Skeletal muscle satellite cell (primary cell): ENCODE measurements around the gene PHACTR4. TPM values are rescaled to one million over a fixed set of nuclear protein-coding genes. Genes with fewer than 3 reads are reported as not detected.
"Not testable (repeated sequence)": the region's sequence is repeated elsewhere in the genome, so short reads cannot be mapped to it uniquely, and the experiment has no call there.

ENCODE experiments used
- H3K27me3 ChIP-seq: 2 replicates; pipeline ENCODE4 v1.7.0; 2013; ENCODE audit warnings: low read length; ENCODE audit not compliant: control insufficient read depth, insufficient read depth
- H3K36me3 ChIP-seq: 2 replicates; pipeline ENCODE4 v1.7.0; 2013; ENCODE audit warnings: mild to moderate bottlenecking, control low read depth, low read length; ENCODE audit not compliant: insufficient read depth
- H3K4me1 ChIP-seq: 2 replicates; pipeline ENCODE4 v1.7.0; 2013; ENCODE audit warnings: low read length; ENCODE audit not compliant: control insufficient read depth, insufficient read depth
- H3K4me2 ChIP-seq: 2 replicates; pipeline ENCODE4 v1.7.0; 2013; ENCODE audit warnings: mild to moderate bottlenecking, low read length
- H3K4me3 ChIP-seq: 2 replicates; pipeline ENCODE4 v1.7.0; 2013; ENCODE audit warnings: low read length
- H3K9ac ChIP-seq: 2 replicates; pipeline ENCODE4 v1.7.0; 2013; ENCODE audit warnings: mild to moderate bottlenecking, low read depth, low read length, moderate library complexity
- H3K9me3 ChIP-seq: replicated peaks from 2 replicates; pipeline ENCODE4 v1.7.0; 2013; ENCODE audit warnings: mild to moderate bottlenecking, control low read depth, low read length
- small RNA-seq: library from RNA; depleted of rRNA; stranded (forward); fragments of <200 nt; gene quantifications from one replicate; pipeline ENCODE3, GENCODE V24; 2012

The PHACTR4 gene

DNA sequence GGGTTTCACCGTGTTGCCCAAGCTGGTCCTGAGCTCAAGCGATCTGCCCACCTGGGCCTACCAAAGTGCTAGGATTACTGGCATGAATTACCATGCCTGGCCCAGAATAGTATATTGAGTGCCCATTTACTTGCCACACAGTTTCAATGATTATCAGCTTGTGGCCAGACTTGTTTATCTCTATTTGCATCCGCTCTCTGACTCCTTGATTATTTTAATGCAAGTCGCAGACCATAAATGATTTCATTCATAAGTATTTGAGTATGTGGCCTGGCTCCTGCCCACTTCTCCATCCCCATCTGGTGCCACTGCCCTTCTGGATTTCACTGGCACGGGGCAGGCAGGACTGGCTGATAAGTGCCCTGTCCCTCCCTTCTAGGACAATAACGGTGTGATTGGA is 165.1 kb downstream of the PHACTR4 start:
- Histone ChIP-seq H3K9ac (no peak overlapping the region), H3K36me3 (peaks cover 61% of the 10 kb centered on the region)

DNA sequence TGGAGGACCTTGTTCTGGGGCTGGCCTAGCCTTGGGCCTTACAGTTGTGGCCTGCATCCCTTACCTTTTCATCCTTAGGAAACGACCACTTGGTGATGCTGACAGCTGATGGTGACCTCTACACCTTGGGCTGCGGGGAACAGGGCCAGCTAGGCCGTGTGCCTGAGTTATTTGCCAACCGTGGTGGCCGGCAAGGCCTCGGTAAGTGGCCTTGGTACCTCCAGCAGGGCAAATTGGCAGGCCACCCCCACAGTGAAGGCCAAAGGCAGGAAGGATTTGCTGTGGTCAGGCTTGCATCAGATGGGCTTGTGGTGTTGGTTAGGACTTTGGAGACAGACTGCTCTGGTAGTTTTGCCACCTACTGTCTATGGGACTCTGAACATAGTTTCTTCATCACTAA is 165.6 kb downstream of the PHACTR4 start:
- H3K9ac ChIP-seq: no peak overlapping the region

More for the DNA sequence above, 165.1 kb downstream of the PHACTR4 start:
- H3K9me3 ChIP-seq: no peaks in the 10 kb centered on the region
- no peak overlapping the region for H3K4me2 ChIP-seq
- H3K4me1 ChIP-seq: no peaks in the 10 kb centered on the region
- no peak overlapping the region for H3K4me3 ChIP-seq
- no peaks in the 10 kb centered on the region for H3K27me3 ChIP-seq

DNA sequence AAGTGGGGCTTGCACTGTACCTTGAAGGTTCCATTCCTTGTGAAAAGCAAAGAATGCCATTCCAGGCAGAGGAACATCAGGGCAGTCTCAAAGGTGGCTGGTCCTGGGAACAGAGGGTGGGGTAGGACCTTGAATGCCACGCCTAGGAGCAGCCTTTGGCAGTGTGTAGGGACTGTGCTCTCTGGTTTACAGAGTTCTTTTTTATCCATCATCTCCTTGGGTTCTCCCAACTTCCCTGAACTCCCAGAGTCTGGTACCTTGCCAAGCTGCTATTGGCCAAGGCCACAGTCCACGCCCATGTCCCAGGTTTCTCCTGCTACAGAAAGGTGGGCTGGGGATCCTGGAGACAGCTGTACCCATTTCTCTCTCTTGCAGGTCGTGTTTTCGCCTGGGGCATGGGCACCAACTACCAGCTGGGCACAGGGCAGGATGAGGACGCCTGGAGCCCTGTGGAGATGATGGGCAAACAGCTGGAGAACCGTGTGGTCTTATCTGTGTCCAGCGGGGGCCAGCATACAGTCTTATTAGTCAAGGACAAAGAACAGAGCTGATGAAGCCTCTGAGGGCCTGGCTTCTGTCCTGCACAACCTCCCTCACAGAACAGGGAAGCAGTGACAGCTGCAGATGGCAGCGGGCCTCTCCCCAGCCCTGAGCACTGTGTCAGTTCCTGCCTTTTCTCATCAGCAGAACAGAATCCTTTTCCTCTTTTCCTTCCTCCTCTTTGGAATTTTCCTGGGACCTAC is 168.1 kb downstream of the PHACTR4 start:
- no peaks in the 10 kb centered on the region for H3K27me3 ChIP-seq
- no peak overlapping the region for H3K9ac ChIP-seq
- H3K9me3 ChIP-seq: no peaks in the 10 kb centered on the region
- H3K4me2 ChIP-seq: no peak overlapping the region
- peaks cover 40% of the 10 kb centered on the region for H3K36me3 ChIP-seq
- no peaks in the 10 kb centered on the region for H3K4me1 ChIP-seq
- H3K4me3 ChIP-seq: no peak overlapping the region

More for the DNA sequence above, 165.6 kb downstream of the PHACTR4 start:
- Histone ChIP-seq H3K4me3 (no peak overlapping the region), H3K4me1 (no peaks in the 10 kb centered on the region), H3K36me3 (peaks cover 56% of the 10 kb centered on the region), H3K4me2 (no peak overlapping the region), H3K9me3 (no peaks in the 10 kb centered on the region), H3K27me3 (no peaks in the 10 kb centered on the region)

DNA sequence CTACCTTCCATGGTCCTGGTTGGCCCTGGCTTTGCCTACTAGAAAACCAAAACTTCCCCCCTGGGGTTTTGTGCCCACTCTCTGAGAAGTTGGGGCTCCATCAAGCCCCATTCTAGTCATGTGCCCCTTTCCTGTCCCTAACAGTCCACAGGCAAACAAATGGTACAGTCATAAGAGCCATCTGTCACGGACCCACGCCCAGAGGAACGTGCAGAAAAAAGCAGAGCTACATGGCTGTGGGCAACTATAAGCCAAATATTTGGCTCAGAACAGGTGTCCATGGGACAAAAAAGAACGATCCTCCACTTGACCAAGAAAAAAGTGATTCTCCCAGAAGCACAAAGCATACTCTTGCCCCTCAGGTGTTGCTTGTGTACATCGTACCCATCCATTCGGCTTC is 168.7 kb downstream of the PHACTR4 start:
- Histone ChIP-seq H3K4me1 (no peaks in the 10 kb centered on the region), H3K36me3 (peaks cover 40% of the 10 kb centered on the region), H3K9me3 (no peaks in the 10 kb centered on the region), H3K27me3 (no peaks in the 10 kb centered on the region), H3K4me2 (no peak overlapping the region), H3K4me3 (no peak overlapping the region), H3K9ac (no peak overlapping the region)

DNA sequence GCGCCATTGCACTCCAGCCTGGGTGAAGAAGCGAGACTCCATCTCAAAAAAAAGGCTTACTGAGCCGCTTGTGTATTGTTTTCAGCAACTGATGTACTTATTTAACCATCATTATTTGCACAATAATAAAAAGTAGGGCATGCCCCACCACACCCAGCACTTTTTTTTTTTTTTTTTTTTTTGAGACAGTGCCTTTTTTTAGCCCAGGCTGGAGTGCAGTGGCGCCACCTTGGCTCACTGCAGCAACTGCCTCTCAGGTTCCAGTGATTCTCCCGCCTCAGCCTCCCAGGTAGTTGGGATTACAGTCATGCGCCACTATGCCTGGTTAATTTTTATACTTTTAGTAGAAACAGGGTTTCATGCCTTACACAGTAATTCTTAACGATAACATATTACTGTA is 171.1 kb downstream of the PHACTR4 start:
- Histone ChIP-seq H3K4me3 (no peak overlapping the region), H3K36me3 (peaks cover 29% of the 10 kb centered on the region), H3K4me2 (no peak overlapping the region), H3K4me1 (no peaks in the 10 kb centered on the region), H3K9ac (no peak overlapping the region), H3K27me3 (no peaks in the 10 kb centered on the region), H3K9me3 (no peaks in the 10 kb centered on the region)

DNA sequence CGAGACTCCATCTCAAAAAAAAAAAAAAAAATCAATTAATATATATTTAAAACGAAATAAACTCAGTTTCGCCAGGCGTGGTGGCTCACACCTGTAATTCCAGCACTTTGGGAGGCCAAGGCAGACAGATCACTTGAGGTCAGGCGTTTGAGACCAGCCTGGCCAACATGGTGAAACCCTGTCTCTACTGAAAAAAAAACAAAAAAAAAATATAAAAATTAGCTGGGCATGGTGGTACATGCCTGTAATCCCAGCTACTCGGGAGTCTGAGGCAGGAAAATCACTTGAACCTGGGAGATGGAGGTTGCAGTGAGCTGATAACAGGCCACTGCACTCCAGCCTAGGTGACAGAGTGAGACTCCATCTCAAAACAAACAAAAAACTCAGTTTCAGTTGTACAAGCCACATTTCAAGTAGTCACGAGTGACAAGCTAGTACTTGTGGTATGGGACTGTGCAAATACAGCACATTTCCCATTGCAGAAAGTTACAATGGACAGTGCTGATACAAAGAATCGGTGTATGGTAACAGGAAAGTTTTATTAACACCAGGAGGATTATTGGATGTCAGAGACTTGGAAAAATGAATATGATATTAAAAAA is 172.0 kb downstream of the PHACTR4 start:
- not testable (repeated sequence) for H3K4me1 ChIP-seq, H3K9ac ChIP-seq, H3K9me3 ChIP-seq, H3K4me2 ChIP-seq, H3K4me3 ChIP-seq, H3K27me3 ChIP-seq
- peaks cover 20% of the 10 kb centered on the region for H3K36me3 ChIP-seq

DNA sequence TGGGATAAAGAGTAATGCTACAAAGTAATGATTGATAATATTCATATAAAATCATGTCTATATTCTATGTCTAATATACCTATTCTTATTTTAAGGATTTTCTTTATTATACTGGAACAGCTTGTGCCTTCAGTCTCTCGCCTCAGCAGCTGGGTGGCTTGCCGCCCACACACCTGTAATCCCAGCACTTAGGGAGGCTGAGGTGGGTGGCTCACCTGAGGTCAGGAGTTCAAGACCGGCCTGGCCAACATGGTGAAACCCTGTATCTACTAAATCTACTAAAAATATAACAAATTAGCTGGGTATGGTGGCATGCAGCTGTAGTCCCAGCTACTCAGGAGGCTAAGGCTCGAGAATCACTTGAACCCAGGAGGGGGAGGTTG is 175.7 kb downstream of the PHACTR4 start:
- H3K4me3 ChIP-seq: no peak overlapping the region
- no peak overlapping the region for H3K4me2 ChIP-seq
- no peaks in the 10 kb centered on the region for H3K4me1 ChIP-seq
- H3K9ac ChIP-seq: no peak overlapping the region
- no peaks in the 10 kb centered on the region for H3K36me3 ChIP-seq
- H3K27me3 ChIP-seq: no peaks in the 10 kb centered on the region
- no peaks in the 10 kb centered on the region for H3K9me3 ChIP-seq

DNA sequence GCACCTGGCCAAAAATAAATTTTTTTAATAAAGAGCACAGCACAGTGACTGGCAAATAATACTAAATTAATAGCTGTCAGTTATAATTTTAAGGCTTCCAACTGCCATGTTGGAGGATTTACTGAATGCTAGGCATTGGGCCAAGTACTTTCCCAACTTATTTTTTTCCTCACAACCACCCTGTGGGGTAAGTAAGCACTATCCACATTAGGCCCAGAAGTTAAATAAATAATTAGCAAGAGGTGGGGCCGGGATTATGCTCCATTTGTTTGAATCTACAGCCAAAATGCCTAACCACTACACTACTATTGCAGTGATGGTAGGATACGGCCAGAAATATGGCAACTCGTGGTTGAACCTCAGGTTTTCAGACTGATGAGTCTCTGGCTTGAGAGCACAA is 178.8 kb downstream of the PHACTR4 start:
- Histone ChIP-seq H3K9ac (no peak overlapping the region), H3K4me3 (no peak overlapping the region), H3K4me1 (peaks cover 4% of the 10 kb centered on the region), H3K9me3 (no peaks in the 10 kb centered on the region), H3K36me3 (no peaks in the 10 kb centered on the region), H3K4me2 (no peak overlapping the region), H3K27me3 (no peaks in the 10 kb centered on the region)

Small RNA genes within 50 kb of the gene (small RNA-seq; reads per million reads assigned to genes)
- gene RF00019 (not detected), gene RNU6ATAC27P (0.21 reads per million), gene SNORA73A (not detected), gene SNORA73B (6,951 reads per million, percentile 100 among the genes with 10 or more reads in this experiment)
